HepG2 (cell line): ENCODE results near the gene GSTA5. TPM values are rescaled to one million over a fixed set of nuclear protein-coding genes. Genes with fewer than 3 reads are reported as not detected.
"Not testable (repeated sequence)": the region's sequence is repeated elsewhere in the genome, so short reads cannot be mapped to it uniquely, and the experiment has no call there.

Source experiments
- ATAC-seq: fragments of 200-7000 bp; cut with Tn5 transposase; 3 replicates; pipeline ENCODE4 v1.9.1; 2020; ENCODE audit warnings: mild to moderate bottlenecking, moderate library complexity
- BruUV-seq: library from RNA; stranded (reverse); fragments of 400-500 nt; replicated peaks from 2 replicates; lab custom pipeline; 2021; lab: Mats Ljungman, UMichigan
- CTCF ChIA-PET: fragments of 300-600 bp; formaldehyde crosslinking; extraction: SDS; loops from one replicate; lab custom pipeline; 2021; ENCODE audit warnings: low total read pairs, inconsistent platforms, low intra/inter-chr PET ratio; lab: Yijun Ruan, JAX
- POLR2A ChIA-PET: fragments of 350-600 bp; sonication (Branson Sonifier 250); formaldehyde crosslinking; loops from one replicate; lab custom pipeline; 2020; ENCODE audit warnings: antibody characterized with exemption, inconsistent platforms; lab: Yijun Ruan, JAX
- DNase-seq: peaks from one replicate; pipeline ENCODE4 v3.0.0-alpha.2; 2015; ENCODE audit warnings: low spot score
- FAIRE-seq: peaks from 3 replicates; lab custom pipeline; 2011; peaks lifted over from hg19 to GRCh38; lab: Jason Lieb, UNC
- H2AFZ ChIP-seq: one replicate; pipeline ENCODE4 v1.6.1; 2011; ENCODE audit warnings: low read length, inconsistent platforms
- H3K27ac ChIP-seq: fragments of 300-600 bp; 3 replicates; pipeline ENCODE4 v1.8.0; 2011; ENCODE audit warnings: mixed run types, mild to moderate bottlenecking, mixed read lengths, low read length, inconsistent platforms; ENCODE audit not compliant: insufficient read depth; ENCODE audit errors: extremely low read length
- H3K27me3 ChIP-seq, 2 experiments: fragments of 200-600 bp in 1 of 2; 2 replicates in 1 of 2; 3 replicates in 1 of 2; pipeline versions ENCODE4 v1.6.0 to v1.8.0; 2011; ENCODE audit warnings: low read length in 2 of 2, mild to moderate bottlenecking in 2 of 2, moderate library complexity in 2 of 2, inconsistent platforms in 1 of 2; ENCODE audit not compliant: insufficient read depth in 2 of 2, control insufficient read depth in 1 of 2
- H3K36me3 ChIP-seq, 2 experiments: fragments of 200-600 bp in 1 of 2; replicated peaks in 1 of 2; 2 replicates in 1 of 2; 3 replicates in 1 of 2; pipeline versions ENCODE4 v1.5.1 to v1.8.0; 2011; ENCODE audit warnings: low read length in 2 of 2, inconsistent platforms in 1 of 2; ENCODE audit not compliant: insufficient read depth in 2 of 2, control insufficient read depth in 1 of 2
- H3K4me1 ChIP-seq: 2 replicates; pipeline ENCODE4 v1.5.1; 2012; ENCODE audit warnings: low read length, inconsistent platforms; ENCODE audit not compliant: insufficient read depth
- H3K4me2 ChIP-seq: 2 replicates; pipeline ENCODE4 v1.6.0; 2011; ENCODE audit warnings: low read depth, low read length, inconsistent platforms
- H3K4me3 ChIP-seq, 3 experiments: fragments of 200-600 bp in 1 of 3; sonication (generic), shearing (Covaris generic) in 1 of 3; replicated peaks in 1 of 3; 2 replicates each; pipeline ENCODE4 v1.5.1; 2011 to 2016; ENCODE audit warnings: low read length in 3 of 3, inconsistent platforms in 2 of 3, low read depth in 2 of 3, mild to moderate bottlenecking in 2 of 3, control low read depth in 1 of 3, mixed read lengths in 1 of 3; ENCODE audit not compliant: insufficient read depth in 1 of 3
- H3K79me2 ChIP-seq: one replicate; pipeline ENCODE4 v1.6.1; 2011; ENCODE audit warnings: low read length, inconsistent platforms; ENCODE audit not compliant: insufficient read depth
- H3K9ac ChIP-seq: 2 replicates; pipeline ENCODE4 v1.6.0; 2011; ENCODE audit warnings: mild to moderate bottlenecking, low read depth, low read length, inconsistent platforms; ENCODE audit not compliant: insufficient read depth
- H3K9me3 ChIP-seq: 2 replicates; pipeline ENCODE4 v1.5.1; 2012; ENCODE audit warnings: mild to moderate bottlenecking, low read length
- H4K20me1 ChIP-seq: 2 replicates; pipeline ENCODE4 v1.6.0; 2011; ENCODE audit warnings: inconsistent platforms, mild to moderate bottlenecking, low read length, moderate library complexity; ENCODE audit not compliant: insufficient read depth
- HNF4A ChIP-seq: sonication (generic); formaldehyde crosslinking; IDR thresholded peaks from 2 replicates; pipeline ENCODE4 v1.4.0; 2020; ENCODE audit warnings: missing genetic modification reagents
- HNRNPK ChIP-seq: fragments of 200-400 bp; formaldehyde crosslinking; IDR thresholded peaks from 2 replicates; pipeline ENCODE4 v1.6.1; 2018; ENCODE audit warnings: low read length, low read depth, moderate library complexity, mild to moderate bottlenecking; ENCODE audit not compliant: poor library complexity, severe bottlenecking
- MAFF ChIP-seq: IDR thresholded peaks from 2 replicates; pipeline ENCODE4 v1.6.1; 2011; ENCODE audit warnings: low read depth, low read length, improper control_type of control experiment
- MAFK ChIP-seq, 2 experiments: IDR thresholded peaks in 1 of 2; conservative IDR thresholded peaks in 1 of 2; 2 replicates each; pipeline ENCODE4 v1.6.1; 2011; ENCODE audit warnings: improper control_type of control experiment in 2 of 2, low read length in 2 of 2
- NFYB ChIP-seq: sonication (generic); formaldehyde crosslinking; IDR thresholded peaks from 2 replicates; pipeline ENCODE4 v1.4.0; 2020; ENCODE audit warnings: missing genetic modification reagents
- NFYC ChIP-seq: IDR thresholded peaks from 2 replicates; pipeline ENCODE4 v1.6.1; 2016; ENCODE audit warnings: missing genetic modification reagents, missing compliant biosample characterization
- ZMYM4 ChIP-seq: sonication (generic); formaldehyde crosslinking; IDR thresholded peaks from 2 replicates; pipeline ENCODE4 v1.8.1; 2023; ENCODE audit warnings: mild to moderate bottlenecking, missing genetic modification reagents
- ZNF850 ChIP-seq: sonication (generic); formaldehyde crosslinking; conservative IDR thresholded peaks from 2 replicates; pipeline ENCODE4 v1.9.0; 2021; ENCODE audit warnings: mild to moderate bottlenecking, missing genetic modification reagents
- WGBS: methylation state at CpG from one replicate; pipeline ENCODE4 v1.1.6; 2017; ENCODE audit warnings: low lambda C conversion rate; 5-methylcytosine and 5-hydroxymethylcytosine counted together
- in situ Hi-C: cut with HindIII; loops from 2 replicates; pipeline ENCODE4 v1.10.0; 2017; ENCODE audit warnings: low pct_unique_long_range_greater_than_20kb; ENCODE audit not compliant: extremely low pct_ligation_motif_present
- intact Hi-C: fragments of 100-400 bp; cut with micrococcal nuclease; formaldehyde crosslinking; loops from one replicate; pipeline ENCODE4 v1.10.0; 2022; ENCODE audit not compliant: unreplicated experiment
- polyA plus RNA-seq, 8 experiments: library from polyadenylated mRNA; depleted of rRNA in 3 of 8; stranded (reverse) in 7 of 8; unstranded in 1 of 8; fragments of >200 nt; fragmentation: Illumina TruSeq in 4 of 8; extraction: Trizol in 4 of 8; gene quantifications; 2 replicates each; pipeline versions ENCODE4 v1.2.1 to v1.2.3, GENCODE V29; 2011 to 2016; ENCODE audit warnings: low read depth in 4 of 8, missing spikeins in 1 of 8, mixed read lengths in 1 of 8; ENCODE audit not compliant: insufficient read depth in 1 of 8
- total RNA-seq, 5 experiments: library from RNA; depleted of rRNA; stranded (reverse); fragments of >200 nt; fragmentation: Illumina TruSeq; extraction: Trizol; gene quantifications; 2 replicates each; pipeline ENCODE4 v1.2.3, GENCODE V29; 2016; ENCODE audit warnings: low read depth in 1 of 5

GSTA5 gene
- total and polyA plus RNA-seq, 2 of the 13 experiments (the other 11 are each of a cell fraction or from before 2014, with no cell fraction given): not detected

DNA sequence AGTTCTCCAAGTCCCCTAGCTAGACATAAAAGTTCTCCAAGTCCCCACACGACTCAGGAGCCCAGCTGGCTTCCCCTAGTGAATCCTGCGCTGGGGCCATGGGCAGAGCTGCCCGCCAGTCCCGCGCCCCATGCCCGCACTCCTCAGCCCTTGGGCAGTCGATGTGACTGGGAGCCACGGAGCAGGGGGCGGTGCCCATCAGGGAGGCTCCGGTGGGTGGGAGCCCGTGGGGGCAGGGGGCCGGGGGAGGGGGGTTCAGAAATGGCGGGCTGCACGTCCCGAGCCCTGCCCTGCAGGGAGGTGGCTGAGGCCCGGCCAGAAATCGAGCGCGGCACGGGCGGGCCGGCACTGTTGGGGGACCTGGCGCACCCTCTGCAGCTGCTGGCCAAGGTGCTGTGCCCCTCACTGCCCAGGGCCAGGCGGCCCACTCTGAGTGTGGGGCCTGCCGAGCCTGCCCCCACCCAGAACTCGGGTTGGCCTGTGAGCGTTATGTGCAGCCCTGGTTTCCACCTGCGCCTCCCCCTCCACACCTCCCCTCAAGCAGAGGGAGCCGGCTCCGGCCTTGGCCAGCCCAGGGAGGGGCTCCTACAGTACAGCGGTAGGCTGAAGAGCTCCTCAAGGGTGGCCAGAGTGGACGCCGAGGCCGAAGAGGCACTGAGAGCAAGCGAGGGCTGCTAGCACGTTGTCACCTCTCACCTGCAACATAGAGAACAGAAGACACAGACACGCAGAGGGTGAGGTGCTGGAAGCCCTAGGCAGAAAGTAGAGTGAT is 11.4 kb downstream of the GSTA5 start:
- no TSS peak for BruUV-seq

DNA sequence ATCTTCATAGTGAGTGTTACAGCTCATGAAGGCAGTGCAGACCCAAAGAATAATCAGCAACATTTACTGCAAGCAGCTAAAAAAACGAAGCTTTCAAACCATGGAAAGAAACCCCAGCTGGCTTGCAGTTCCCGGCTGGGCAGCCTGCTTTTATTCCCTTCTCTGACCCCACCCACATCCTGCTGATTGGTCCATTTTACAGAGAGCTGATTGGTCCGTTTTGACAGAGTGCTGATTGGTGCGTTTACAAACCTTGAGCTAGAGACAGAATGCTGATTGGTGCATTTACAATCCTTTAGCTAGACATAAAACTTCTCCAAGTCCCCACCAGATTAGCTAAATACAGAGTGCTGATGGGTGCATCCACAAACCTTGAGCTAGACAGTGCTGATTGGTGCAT is 12.0 kb downstream of the GSTA5 start:
- Histone ChIP-seq H3K4me1 (peaks cover 37% of the 10 kb centered on the region), H3K4me2 (peak overlapping the region; percentile 25)
- H3K9ac ChIP-seq, FAIRE-seq, H3K4me3 ChIP-seq, ATAC-seq, H2AFZ ChIP-seq, H4K20me1 ChIP-seq, H3K27ac ChIP-seq, CTCF ChIA-PET, H3K36me3 ChIP-seq, H3K9me3 ChIP-seq, H3K27me3 ChIP-seq, H3K79me2 ChIP-seq, BruUV-seq, intact Hi-C loops, DNase-seq: not testable (repeated sequence)
- TF ChIP-seq ZMYM4 (CRISPR knock-in tag): peak; percentile 75
- TF ChIP-seq HNF4A (CRISPR knock-in tag): peak; percentile 40; the same call in 1 of the 2 replicates
- peak; percentile 15 to 37; a peak in 1 of 4 replicates for TF ChIP-seq MAFK (conservative IDR thresholded peaks at IDR 0.05 in 1 of 2, IDR thresholded peaks at IDR 0.05 in 1 of 2; ENCODE audit: low read length in 2 of 2)
- peak; percentile 30 for TF ChIP-seq MAFF
- TF ChIP-seq NFYB: peak; percentile 70
- peak; percentile 53 for TF ChIP-seq NFYC
- POLR2A ChIA-PET: interaction anchor here (1.0 to 1.9 kb wide), 2 partner anchors 103 to 113 kb away, joined by 3 to 5 read pairs; no protein-coding TSS in a partner anchor
- in situ Hi-C loops: loop anchor here (5.0 kb wide), 1 partner anchor 41 kb away; no protein-coding TSS in a partner anchor
- WGBS: 60% methylated on average over 4 of the region's 4 CpGs

More for the DNA sequence above, 11.4 kb downstream of the GSTA5 start:
- Histone ChIP-seq H3K27ac (no peak overlapping the region), H3K9ac (no peak overlapping the region), H4K20me1 (no peaks in the 10 kb centered on the region), H3K79me2 (no peaks in the 10 kb centered on the region), H3K4me1 (peaks cover 37% of the 10 kb centered on the region), H3K9me3 (no peaks in the 10 kb centered on the region), H3K36me3 (no peaks in the 10 kb centered on the region), H3K4me3 (no peak overlapping the region), H2AFZ (no peak overlapping the region), H3K27me3 (no peaks in the 10 kb centered on the region), H3K4me2 (no peak overlapping the region)
- in situ Hi-C loops (loop anchor here (5.0 kb wide), 1 partner anchor 42 kb away; no protein-coding TSS in a partner anchor), intact Hi-C loops (no loop called here)
- TF ChIP-seq ZNF850 (CRISPR knock-in tag): peak; percentile 88; the same call in 1 of the 2 replicates
- no peak for TF ChIP-seq HNRNPK
- POLR2A ChIA-PET: interaction anchor here (1.0 kb wide), 1 partner anchor 114 kb away, joined by 3 read pairs; no protein-coding TSS in a partner anchor
- no peak for ATAC-seq
- FAIRE-seq: no peak
- 81% methylated on average over 20 of the region's 37 CpGs for WGBS
- CTCF ChIA-PET: no interaction called here
- DNase-seq: no peak

DNA sequence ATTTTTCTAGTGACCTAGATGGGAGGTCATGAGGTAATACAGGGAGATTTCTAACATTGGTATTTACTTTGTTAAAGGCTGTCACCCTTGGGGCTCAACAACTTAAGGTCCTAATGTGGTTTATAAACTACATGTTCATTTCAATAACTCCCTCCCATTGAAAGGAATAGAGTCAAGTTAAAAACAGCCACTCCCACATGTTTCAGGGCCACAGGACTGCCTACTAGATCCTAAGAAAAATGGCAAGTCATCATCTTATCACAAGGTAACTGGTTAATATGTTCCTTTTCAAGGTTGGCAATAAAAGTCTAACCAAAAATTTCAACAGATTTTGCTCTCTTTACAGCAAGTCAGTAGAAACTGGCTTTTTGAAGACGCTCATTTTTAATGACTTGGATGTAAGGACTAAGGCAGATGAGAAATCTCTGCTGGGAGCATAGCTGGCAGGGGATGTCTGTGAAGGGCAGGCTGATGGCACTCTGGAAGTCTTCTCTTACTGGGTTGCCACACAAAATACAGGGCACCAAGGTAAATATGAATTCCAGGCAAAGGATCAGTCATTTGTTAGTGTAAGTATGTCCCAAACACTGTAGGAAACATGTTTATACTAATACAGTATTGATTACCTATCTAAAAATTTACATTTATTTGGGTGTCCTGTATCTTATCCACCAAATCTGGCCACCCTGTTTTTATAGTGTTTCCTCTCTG is 13.4 kb downstream of the GSTA5 start:
- H3K4me1 ChIP-seq: peaks cover 37% of the 10 kb centered on the region
- H3K9me3 ChIP-seq, DNase-seq, H3K27me3 ChIP-seq, H3K27ac ChIP-seq, H3K79me2 ChIP-seq, H3K4me2 ChIP-seq, H2AFZ ChIP-seq, CTCF ChIA-PET, H3K4me3 ChIP-seq, H3K36me3 ChIP-seq, H3K9ac ChIP-seq, intact Hi-C loops, BruUV-seq, H4K20me1 ChIP-seq, ATAC-seq: not testable (repeated sequence)
- in situ Hi-C loops: loop anchor here (5.0 kb wide), 1 partner anchor 40 kb away; no protein-coding TSS in a partner anchor
- FAIRE-seq: peak; percentile 42
- POLR2A ChIA-PET: interaction anchor here (1.9 kb wide), 1 partner anchor 102 kb away, joined by 5 read pairs; no protein-coding TSS in a partner anchor
- 100% methylated on average over 1 of the region's 1 CpG for WGBS
